RWPE2 (cell line): Measurements from ENCODE around the gene COQ4.

Experiments used
- ATAC-seq: fragments of 200-7000 bp; cut with Tn5 transposase; 3 replicates; pipeline ENCODE4 v1.9.1; 2021; ENCODE audit warnings: low read depth
- DNase-seq: peaks from one replicate; pipeline ENCODE4 v3.0.0-alpha.2; 2020; ENCODE audit warnings: low spot score
- H3K27ac ChIP-seq: fragments of 450-650 bp; 2 replicates; pipeline ENCODE4 v1.5.1; 2017; ENCODE audit warnings: mild to moderate bottlenecking; ENCODE audit not compliant: poor library complexity, severe bottlenecking
- H3K27me3 ChIP-seq: fragments of 250-450 bp; sonication (Bioruptor Pico); 2 replicates; pipeline ENCODE4 v1.5.1; 2021; ENCODE audit warnings: mild to moderate bottlenecking, moderate library complexity; ENCODE audit not compliant: insufficient read depth, poor library complexity, severe bottlenecking
- H3K36me3 ChIP-seq: fragments of 250-450 bp; sonication (Bioruptor Pico); 2 replicates; pipeline ENCODE4 v1.5.1; 2020; ENCODE audit warnings: low read depth, mild to moderate bottlenecking, moderate library complexity
- H3K4me1 ChIP-seq: fragments of 250-450 bp; sonication (Bioruptor Pico); 2 replicates; pipeline ENCODE4 v1.5.1; 2021; ENCODE audit warnings: mild to moderate bottlenecking, moderate library complexity; ENCODE audit not compliant: insufficient read depth, poor library complexity, severe bottlenecking
- H3K4me3 ChIP-seq: fragments of 250-450 bp; sonication (Bioruptor Pico); 2 replicates; pipeline ENCODE4 v1.5.1; 2021; ENCODE audit warnings: mild to moderate bottlenecking, moderate library complexity; ENCODE audit not compliant: severe bottlenecking
- H3K9me3 ChIP-seq: fragments of 250-450 bp; sonication (Bioruptor Pico); 2 replicates; pipeline ENCODE4 v1.5.1; 2021; ENCODE audit warnings: mild to moderate bottlenecking, moderate library complexity; ENCODE audit not compliant: severe bottlenecking
- TF ChIP-seq, protein P1 (sequence below): fragments of 450-650 bp; IDR thresholded peaks from one replicate; pipeline ENCODE4 v1.5.1; 2017; ENCODE audit warnings: mild to moderate bottlenecking, moderate library complexity; ENCODE audit not compliant: poor library complexity, severe bottlenecking

Gene COQ4

DNA sequence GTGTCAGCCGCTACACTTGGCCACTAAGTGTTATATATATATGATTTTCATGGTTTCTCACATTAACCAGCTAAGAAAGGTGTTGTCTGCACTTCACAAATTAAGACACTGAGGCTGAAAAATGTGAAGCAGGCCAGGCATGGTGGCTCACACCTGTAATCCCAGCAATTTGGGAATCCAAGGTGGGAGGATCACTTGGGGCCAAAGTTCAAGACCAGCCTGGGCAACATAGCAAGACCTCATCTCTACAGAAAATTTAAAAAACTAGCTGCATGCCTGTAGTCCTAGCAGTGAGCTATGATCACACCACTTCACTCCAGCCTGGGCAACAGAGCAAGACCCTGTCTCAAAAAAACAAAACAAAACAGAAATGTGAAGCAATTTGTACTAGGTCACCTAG lies 1.8 kb downstream of the COQ4 start:
- peaks cover 43% of the 10 kb centered on the region for H3K36me3 ChIP-seq
- no peak for DNase-seq
- H3K4me1 ChIP-seq = peaks cover 10% of the 10 kb centered on the region
- H3K27me3 ChIP-seq = no peaks in the 10 kb centered on the region
- TF ChIP-seq, protein P1, sequence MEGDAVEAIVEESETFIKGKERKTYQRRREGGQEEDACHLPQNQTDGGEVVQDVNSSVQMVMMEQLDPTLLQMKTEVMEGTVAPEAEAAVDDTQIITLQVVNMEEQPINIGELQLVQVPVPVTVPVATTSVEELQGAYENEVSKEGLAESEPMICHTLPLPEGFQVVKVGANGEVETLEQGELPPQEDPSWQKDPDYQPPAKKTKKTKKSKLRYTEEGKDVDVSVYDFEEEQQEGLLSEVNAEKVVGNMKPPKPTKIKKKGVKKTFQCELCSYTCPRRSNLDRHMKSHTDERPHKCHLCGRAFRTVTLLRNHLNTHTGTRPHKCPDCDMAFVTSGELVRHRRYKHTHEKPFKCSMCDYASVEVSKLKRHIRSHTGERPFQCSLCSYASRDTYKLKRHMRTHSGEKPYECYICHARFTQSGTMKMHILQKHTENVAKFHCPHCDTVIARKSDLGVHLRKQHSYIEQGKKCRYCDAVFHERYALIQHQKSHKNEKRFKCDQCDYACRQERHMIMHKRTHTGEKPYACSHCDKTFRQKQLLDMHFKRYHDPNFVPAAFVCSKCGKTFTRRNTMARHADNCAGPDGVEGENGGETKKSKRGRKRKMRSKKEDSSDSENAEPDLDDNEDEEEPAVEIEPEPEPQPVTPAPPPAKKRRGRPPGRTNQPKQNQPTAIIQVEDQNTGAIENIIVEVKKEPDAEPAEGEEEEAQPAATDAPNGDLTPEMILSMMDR = no peak
- H3K9me3 ChIP-seq = no peaks in the 10 kb centered on the region
- H3K4me3 ChIP-seq = no peak overlapping the region
- no peak overlapping the region for H3K27ac ChIP-seq
- no peak for ATAC-seq

DNA sequence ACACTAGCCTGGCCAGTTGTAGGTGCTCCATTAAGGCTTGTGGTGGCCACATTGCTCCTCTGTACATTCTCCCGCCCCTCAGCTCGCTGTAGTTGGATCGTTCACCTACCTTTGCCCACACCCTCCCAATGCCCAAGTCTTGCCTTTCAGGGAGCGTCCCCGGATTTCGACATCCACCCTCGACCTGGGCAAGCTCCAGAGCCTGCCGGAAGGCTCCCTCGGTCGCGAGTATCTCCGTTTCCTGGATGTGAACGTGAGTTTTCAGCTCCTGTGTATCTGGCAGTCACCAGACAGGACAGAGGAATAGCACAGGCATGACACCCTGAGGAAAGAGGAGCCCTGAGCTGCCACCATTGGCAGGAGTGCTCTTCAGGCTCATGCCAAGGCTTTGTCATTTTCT lies 3.0 kb downstream of the COQ4 start:
- DNase-seq = no peak
- Histone ChIP-seq H3K4me1 (peaks cover 12% of the 10 kb centered on the region), H3K4me3 (no peak overlapping the region), H3K9me3 (no peaks in the 10 kb centered on the region), H3K36me3 (peaks cover 43% of the 10 kb centered on the region), H3K27me3 (no peaks in the 10 kb centered on the region), H3K27ac (no peak overlapping the region)
- ATAC-seq = no peak
- TF ChIP-seq, protein P1 = no peak

DNA sequence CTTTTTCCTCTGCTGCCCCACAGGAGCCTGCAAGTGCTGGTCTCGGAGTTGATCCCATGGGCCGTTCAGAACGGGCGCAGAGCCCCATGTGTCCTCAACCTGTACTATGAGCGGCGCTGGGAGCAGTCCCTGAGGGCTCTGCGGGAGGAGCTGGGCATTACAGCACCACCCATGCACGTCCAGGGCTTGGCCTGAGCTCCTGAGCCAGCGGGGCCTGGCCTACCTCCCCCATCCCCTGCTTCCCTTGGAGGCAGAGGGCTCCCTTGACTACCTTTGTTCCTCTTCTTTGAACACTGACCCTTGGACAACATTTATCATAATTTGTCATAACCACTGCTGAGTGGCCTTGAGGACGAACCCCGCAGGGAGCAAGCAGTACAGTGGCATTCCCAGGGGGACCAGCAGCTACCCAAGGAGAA lies 10.8 kb downstream of the COQ4 start:
- H3K9me3 ChIP-seq = no peaks in the 10 kb centered on the region
- peaks cover 11% of the 10 kb centered on the region; the same call in 1 of the 2 replicates for H3K36me3 ChIP-seq
- H3K4me3 ChIP-seq = no peak overlapping the region
- no peak for DNase-seq
- no peaks in the 10 kb centered on the region for H3K27me3 ChIP-seq
- no peak for ATAC-seq
- TF ChIP-seq, protein P1 = no peak
- H3K4me1 ChIP-seq = peaks cover 12% of the 10 kb centered on the region
- no peak overlapping the region for H3K27ac ChIP-seq

DNA sequence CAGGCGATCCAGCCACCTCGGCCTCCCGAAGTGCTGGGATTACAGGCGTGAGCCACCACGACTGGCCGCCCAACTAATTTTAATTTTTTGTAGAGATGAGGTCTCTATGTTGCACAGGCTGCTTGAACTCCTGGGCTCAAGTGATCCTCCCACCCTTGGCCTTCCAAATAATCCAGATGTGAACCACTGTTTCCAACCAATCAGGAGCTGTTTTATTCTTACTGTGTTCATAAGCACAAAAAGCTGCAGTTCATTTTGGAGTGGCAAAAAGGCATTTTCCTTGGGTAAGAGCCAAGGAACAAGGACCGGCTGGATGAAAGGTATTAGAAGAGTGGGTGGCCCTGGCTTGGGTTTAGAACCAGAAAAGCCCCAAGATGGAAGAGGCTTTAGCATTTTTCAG lies 12.5 kb downstream of the COQ4 start:
- Histone ChIP-seq H3K36me3 (0 out of 2 replicates have a peak, but pooled peaks cover 3% of the 10 kb centered on the region), H3K9me3 (no peaks in the 10 kb centered on the region), H3K4me1 (no peaks in the 10 kb centered on the region), H3K27ac (no peak overlapping the region), H3K4me3 (no peak overlapping the region), H3K27me3 (no peaks in the 10 kb centered on the region)
- no peak for ATAC-seq
- TF ChIP-seq, protein P1 = no peak
- DNase-seq = no peak

DNA sequence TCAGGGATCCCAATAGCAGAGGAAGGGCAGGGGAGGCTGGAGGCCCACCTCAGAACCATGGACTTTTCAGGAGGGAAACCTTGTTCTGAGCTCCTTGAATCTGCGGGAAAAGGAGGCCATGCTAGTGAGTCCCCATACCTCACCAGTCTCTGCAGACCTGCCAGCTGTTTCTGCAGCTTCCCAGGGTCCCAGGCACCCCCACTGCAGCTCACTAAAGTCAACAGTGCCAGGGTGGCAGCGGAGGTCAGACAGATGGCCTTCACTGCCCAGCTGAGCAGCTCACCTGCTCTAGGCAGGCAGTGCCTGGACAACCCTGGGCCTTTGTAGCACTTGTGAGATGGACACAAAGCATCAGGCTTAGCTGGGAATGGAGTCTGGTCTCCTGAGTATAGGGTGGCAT lies 13.3 kb downstream of the COQ4 start:
- Histone ChIP-seq H3K36me3 (0 out of 2 replicates have a peak, but pooled peaks cover 3% of the 10 kb centered on the region), H3K27me3 (no peaks in the 10 kb centered on the region), H3K9me3 (no peaks in the 10 kb centered on the region), H3K27ac (no peak overlapping the region), H3K4me1 (no peaks in the 10 kb centered on the region), H3K4me3 (no peak overlapping the region)
- ATAC-seq (no peak), DNase-seq (no peak)
- TF ChIP-seq, protein P1 = no peak
